Loucy (cell line): ENCODE results near the gene AP1S1.

Experiments used
- H2AFZ ChIP-seq: fragments of 200-600 bp; sonication (generic); 2 replicates; pipeline ENCODE4 v1.6.0; 2016; ENCODE audit warnings: antibody characterized with exemption, mild to moderate bottlenecking, low read length, moderate library complexity
- H3F3A ChIP-seq: fragments of 200-600 bp; 2 replicates; pipeline ENCODE4 v1.6.0; 2016; ENCODE audit warnings: antibody characterized with exemption, low read depth, mild to moderate bottlenecking
- H3K27me3 ChIP-seq: fragments of 200-600 bp; sonication (generic); 2 replicates; pipeline ENCODE4 v1.6.1; 2014; ENCODE audit warnings: low read length, mild to moderate bottlenecking; ENCODE audit not compliant: insufficient read depth, poor library complexity, severe bottlenecking
- H3K36me3 ChIP-seq: fragments of 200-600 bp; sonication (generic); 2 replicates; pipeline ENCODE4 v1.6.1; 2016; ENCODE audit warnings: low read length; ENCODE audit not compliant: insufficient read depth
- H3K4me1 ChIP-seq: fragments of 200-600 bp; sonication (generic); 2 replicates; pipeline ENCODE4 v1.5.1; 2014; ENCODE audit warnings: low read length, mild to moderate bottlenecking; ENCODE audit not compliant: insufficient read depth, poor library complexity, severe bottlenecking
- H3K4me2 ChIP-seq: fragments of 200-600 bp; sonication (generic); 2 replicates; pipeline ENCODE4 v1.6.0; 2014; ENCODE audit warnings: antibody characterized with exemption, low read length, low read depth, mild to moderate bottlenecking; ENCODE audit not compliant: poor library complexity, severe bottlenecking
- H3K4me3 ChIP-seq: fragments of 200-600 bp; sonication (generic); 2 replicates; pipeline ENCODE4 v1.5.1; 2014; ENCODE audit warnings: low read length, mild to moderate bottlenecking, mixed read lengths; ENCODE audit not compliant: poor library complexity, severe bottlenecking
- H3K79me2 ChIP-seq: fragments of 200-600 bp; sonication (generic); 2 replicates; pipeline ENCODE4 v1.6.1; 2014; ENCODE audit warnings: low read length; ENCODE audit not compliant: insufficient read depth
- H3K9ac ChIP-seq: fragments of 200-600 bp; sonication (generic); 2 replicates; pipeline ENCODE4 v1.6.0; 2014; ENCODE audit warnings: mild to moderate bottlenecking, low read depth, low read length, moderate library complexity; ENCODE audit not compliant: poor library complexity, severe bottlenecking
- H3K9me2 ChIP-seq: fragments of 200-600 bp; sonication (generic); replicated peaks from 2 replicates; pipeline ENCODE4 v1.6.1; 2016; ENCODE audit warnings: low read depth, low read length, mixed read lengths
- H3K9me3 ChIP-seq: fragments of 200-600 bp; sonication (generic); 2 replicates; pipeline ENCODE4 v1.6.1; 2014; ENCODE audit warnings: mild to moderate bottlenecking, antibody characterized with exemption, low read length, low read depth; ENCODE audit not compliant: insufficient read depth
- H4K20me1 ChIP-seq: fragments of 200-600 bp; sonication (generic); 2 replicates; pipeline ENCODE4 v1.6.0; 2014; ENCODE audit warnings: antibody characterized with exemption, low read length, mild to moderate bottlenecking; ENCODE audit not compliant: insufficient read depth, poor library complexity, severe bottlenecking
- EZH2phosphoT487 ChIP-seq: fragments of 200-600 bp; IDR thresholded peaks from 2 replicates; pipeline ENCODE4 v1.6.1; 2018; ENCODE audit warnings: antibody characterized with exemption, mild to moderate bottlenecking, moderate library complexity, borderline replicate concordance
- TF ChIP-seq, protein P1 (sequence below): fragments of 200-600 bp; sonication (generic); conservative IDR thresholded peaks from 2 replicates; pipeline ENCODE4 v1.5.1; 2014; ENCODE audit warnings: mild to moderate bottlenecking, antibody characterized with exemption, low read length

The AP1S1 gene

DNA sequence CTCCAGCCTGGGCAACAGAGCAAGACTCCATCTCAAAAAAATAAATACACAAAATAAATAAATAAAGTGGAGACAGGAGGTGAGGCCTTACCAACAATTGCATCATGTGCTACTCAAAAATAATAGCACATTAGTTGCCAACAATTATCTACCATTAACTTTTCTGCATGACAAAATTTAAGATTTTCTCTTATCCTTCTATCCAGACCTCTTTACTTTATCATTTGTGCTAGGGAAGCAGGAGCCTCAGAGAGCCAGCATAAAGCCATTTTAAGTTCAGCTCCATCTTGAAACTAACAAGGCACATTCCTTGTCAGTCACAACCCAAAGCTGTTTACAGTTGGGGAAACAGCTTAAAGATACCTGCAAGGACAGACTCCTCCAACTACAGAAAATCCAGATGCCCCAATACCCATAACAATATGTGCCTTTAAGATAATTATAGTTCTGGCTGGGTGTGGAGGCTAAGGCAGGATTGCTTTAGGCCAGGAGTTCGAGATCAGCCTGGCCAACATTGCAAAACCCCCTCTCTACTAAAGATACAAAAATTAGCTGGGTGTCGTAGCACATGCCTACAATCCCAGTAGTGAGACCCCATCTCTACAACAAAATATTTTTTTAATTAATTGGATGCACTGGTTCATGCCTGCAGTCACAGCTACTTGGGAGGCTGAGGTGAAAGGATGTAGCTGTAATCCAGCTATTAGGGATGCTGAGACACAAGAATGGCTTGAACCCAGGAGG is 2.2 kb upstream of the AP1S1 start:
- H3K79me2 ChIP-seq: peaks cover 15% of the 10 kb centered on the region
- H3K4me2 ChIP-seq: no peak overlapping the region
- no peak for TF ChIP-seq EZH2phosphoT487
- TF ChIP-seq, protein P1, sequence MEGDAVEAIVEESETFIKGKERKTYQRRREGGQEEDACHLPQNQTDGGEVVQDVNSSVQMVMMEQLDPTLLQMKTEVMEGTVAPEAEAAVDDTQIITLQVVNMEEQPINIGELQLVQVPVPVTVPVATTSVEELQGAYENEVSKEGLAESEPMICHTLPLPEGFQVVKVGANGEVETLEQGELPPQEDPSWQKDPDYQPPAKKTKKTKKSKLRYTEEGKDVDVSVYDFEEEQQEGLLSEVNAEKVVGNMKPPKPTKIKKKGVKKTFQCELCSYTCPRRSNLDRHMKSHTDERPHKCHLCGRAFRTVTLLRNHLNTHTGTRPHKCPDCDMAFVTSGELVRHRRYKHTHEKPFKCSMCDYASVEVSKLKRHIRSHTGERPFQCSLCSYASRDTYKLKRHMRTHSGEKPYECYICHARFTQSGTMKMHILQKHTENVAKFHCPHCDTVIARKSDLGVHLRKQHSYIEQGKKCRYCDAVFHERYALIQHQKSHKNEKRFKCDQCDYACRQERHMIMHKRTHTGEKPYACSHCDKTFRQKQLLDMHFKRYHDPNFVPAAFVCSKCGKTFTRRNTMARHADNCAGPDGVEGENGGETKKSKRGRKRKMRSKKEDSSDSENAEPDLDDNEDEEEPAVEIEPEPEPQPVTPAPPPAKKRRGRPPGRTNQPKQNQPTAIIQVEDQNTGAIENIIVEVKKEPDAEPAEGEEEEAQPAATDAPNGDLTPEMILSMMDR: no peak
- H3K9me3 ChIP-seq: no peaks in the 10 kb centered on the region
- H3K27me3 ChIP-seq: no peaks in the 10 kb centered on the region
- no peak overlapping the region for H3K9ac ChIP-seq
- H3K4me1 ChIP-seq: peaks cover 7% of the 10 kb centered on the region
- no peak overlapping the region for H2AFZ ChIP-seq
- H4K20me1 ChIP-seq: peaks cover 6% of the 10 kb centered on the region
- no peak overlapping the region for H3K4me3 ChIP-seq
- H3K9me2 ChIP-seq: no peaks in the 10 kb centered on the region
- H3K36me3 ChIP-seq: no peaks in the 10 kb centered on the region
- no peaks in the 10 kb centered on the region for H3F3A ChIP-seq

DNA sequence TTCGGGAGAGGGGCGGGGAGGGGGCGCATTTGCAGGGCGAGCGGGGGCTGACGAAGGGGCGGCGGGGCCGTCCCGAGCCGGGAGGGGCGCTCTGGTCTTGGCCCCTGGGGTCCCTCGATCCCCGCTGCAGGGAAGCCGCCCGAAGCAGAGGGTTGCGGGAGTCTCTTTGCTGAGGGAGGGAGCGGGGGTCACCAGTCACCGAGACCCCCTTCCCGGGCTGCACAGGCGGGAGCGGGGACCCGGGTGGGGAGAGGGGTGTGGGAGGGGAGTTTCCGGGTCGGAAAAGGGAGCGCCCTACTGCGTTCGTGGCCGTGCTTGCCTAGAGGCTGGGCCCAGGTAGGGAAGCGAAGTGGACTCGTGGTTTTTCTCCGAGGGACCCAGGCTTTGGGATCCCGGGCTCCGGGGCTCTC is 422 bp downstream of the AP1S1 start:
- Histone ChIP-seq H3K9ac (peak overlapping the region; percentile 96), H3K27me3 (no peaks in the 10 kb centered on the region), H3K79me2 (peaks cover 15% of the 10 kb centered on the region), H4K20me1 (peaks cover 6% of the 10 kb centered on the region), H3K4me3 (peak overlapping the region; percentile 88), H3K4me2 (peak overlapping the region; percentile 95), H2AFZ (peak overlapping the region; percentile 68), H3K9me3 (no peaks in the 10 kb centered on the region), H3K4me1 (peaks cover 7% of the 10 kb centered on the region), H3K36me3 (no peaks in the 10 kb centered on the region), H3F3A (no peaks in the 10 kb centered on the region), H3K9me2 (no peaks in the 10 kb centered on the region)
- no peak for TF ChIP-seq EZH2phosphoT487
- TF ChIP-seq, protein P1: no peak

DNA sequence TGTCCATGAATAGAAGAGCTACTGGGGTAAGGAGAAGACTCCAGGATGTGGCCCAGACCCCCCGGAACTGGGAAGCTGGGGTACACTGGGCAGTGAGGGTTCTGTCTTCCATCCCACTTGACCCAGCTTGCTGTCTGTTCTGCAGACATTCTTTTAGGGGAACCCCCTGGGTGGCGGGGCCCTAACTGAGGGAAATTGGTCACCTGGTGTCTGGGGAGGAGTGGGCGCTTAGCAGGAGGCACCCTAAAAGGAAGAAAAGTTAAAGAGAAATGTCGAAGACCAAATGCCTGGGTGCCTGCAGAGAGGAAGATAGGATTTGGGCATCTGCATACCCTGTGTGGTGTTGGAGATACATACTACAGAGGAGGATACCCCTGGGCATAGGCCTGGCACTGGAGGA is 1.0 kb downstream of the AP1S1 start:
- no peaks in the 10 kb centered on the region for H3K36me3 ChIP-seq
- H3K9me2 ChIP-seq: no peaks in the 10 kb centered on the region
- H3K4me2 ChIP-seq: peak overlapping the region; percentile 95
- H2AFZ ChIP-seq: no peak overlapping the region
- H3K4me1 ChIP-seq: peaks cover 7% of the 10 kb centered on the region
- peak overlapping the region; percentile 96 for H3K9ac ChIP-seq
- peaks cover 6% of the 10 kb centered on the region for H4K20me1 ChIP-seq
- H3K4me3 ChIP-seq: peak overlapping the region; percentile 88
- H3F3A ChIP-seq: no peaks in the 10 kb centered on the region
- no peaks in the 10 kb centered on the region for H3K27me3 ChIP-seq
- H3K79me2 ChIP-seq: peaks cover 15% of the 10 kb centered on the region
- TF ChIP-seq, protein P1: no peak
- TF ChIP-seq EZH2phosphoT487: no peak
- H3K9me3 ChIP-seq: no peaks in the 10 kb centered on the region
